ENCODE measurements around the gene GNAS. TPM values are rescaled to one million over a fixed set of nuclear protein-coding genes. Genes with fewer than 3 reads are reported as not detected.
"Not testable (repeated sequence)": the region's sequence is repeated elsewhere in the genome, so short reads cannot be mapped to it uniquely, and the experiment has no call there.

The GNAS gene
- total RNA-seq, 1 donor, result 361 TPM

DNA sequence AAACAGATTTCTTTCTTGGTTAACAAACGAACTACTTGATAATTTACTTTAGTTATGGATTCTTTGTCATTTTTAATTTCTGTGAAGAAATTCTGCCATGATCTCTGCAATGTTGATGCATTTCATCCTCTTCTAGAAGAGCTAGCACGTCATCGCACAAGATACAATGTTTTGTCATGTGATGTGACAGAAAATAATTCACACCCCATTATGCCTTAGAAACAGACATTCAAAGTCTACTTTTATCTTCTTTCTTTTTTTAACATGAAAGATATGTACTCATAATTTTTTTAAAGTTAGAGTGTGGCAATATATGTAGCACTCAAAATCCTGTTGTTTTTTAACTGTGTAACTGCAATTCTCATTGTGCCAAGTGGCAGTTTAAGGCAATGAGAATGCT lies 89.0 kb downstream of the GNAS start:
- no peak for DNase-seq (ENCODE audit: low read depth)
- TF ChIP-seq, protein P1, sequence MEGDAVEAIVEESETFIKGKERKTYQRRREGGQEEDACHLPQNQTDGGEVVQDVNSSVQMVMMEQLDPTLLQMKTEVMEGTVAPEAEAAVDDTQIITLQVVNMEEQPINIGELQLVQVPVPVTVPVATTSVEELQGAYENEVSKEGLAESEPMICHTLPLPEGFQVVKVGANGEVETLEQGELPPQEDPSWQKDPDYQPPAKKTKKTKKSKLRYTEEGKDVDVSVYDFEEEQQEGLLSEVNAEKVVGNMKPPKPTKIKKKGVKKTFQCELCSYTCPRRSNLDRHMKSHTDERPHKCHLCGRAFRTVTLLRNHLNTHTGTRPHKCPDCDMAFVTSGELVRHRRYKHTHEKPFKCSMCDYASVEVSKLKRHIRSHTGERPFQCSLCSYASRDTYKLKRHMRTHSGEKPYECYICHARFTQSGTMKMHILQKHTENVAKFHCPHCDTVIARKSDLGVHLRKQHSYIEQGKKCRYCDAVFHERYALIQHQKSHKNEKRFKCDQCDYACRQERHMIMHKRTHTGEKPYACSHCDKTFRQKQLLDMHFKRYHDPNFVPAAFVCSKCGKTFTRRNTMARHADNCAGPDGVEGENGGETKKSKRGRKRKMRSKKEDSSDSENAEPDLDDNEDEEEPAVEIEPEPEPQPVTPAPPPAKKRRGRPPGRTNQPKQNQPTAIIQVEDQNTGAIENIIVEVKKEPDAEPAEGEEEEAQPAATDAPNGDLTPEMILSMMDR (IDR thresholded peaks at IDR 0.05; ENCODE audit: insufficient read depth, low read depth, low read length), result no peak

DNA sequence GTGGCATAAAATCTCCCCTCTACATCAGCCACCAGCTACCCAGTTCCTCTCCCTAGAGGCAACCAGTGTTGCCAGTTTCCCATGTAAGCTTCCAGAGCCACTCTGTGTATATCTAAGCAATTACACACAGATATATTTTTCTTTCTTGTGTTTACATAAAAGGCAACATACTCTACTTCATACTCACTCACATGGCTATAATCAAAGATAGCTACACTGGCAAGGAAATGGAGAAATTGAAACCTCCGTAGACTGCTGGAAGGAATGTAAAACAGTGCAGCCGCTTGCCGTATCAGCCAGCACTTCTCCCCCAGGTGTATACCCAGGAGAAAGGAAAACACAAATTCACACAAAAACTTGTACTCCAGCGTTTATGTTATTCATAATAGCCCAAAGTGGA lies 90.0 kb downstream of the GNAS start:
- no peak overlapping the region for H3K4me3 ChIP-seq (ENCODE audit: low read depth, low read length)
- TF ChIP-seq, protein P1 (IDR thresholded peaks at IDR 0.05; ENCODE audit: insufficient read depth, low read depth, low read length), result no peak
- no peak for DNase-seq (ENCODE audit: low read depth)

More for the DNA sequence above, 89.0 kb downstream of the GNAS start:
- no peak overlapping the region for H3K4me3 ChIP-seq (ENCODE audit: low read depth, low read length)

DNA sequence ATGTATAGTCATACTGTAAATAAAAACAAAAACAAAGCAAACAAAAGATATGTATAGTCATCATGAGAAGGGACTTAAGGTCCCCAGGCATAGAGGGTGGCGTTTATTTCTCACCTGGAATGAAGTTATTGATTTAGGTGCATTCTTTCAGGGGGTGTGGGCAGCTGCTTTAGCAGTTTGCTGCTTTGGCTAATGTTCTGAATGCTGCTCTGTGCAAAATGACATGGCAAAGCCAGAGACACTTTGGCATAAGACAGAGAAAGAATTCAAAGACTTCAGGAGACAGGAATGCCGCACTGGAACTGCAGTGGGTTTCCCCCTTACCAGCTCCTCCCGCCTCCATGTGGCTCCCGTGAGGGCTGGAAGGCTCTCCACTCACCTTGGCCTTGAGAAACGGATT lies 92.1 kb downstream of the GNAS start:
- no peak for DNase-seq (ENCODE audit: low read depth)
- no peak overlapping the region for H3K4me3 ChIP-seq (ENCODE audit: low read depth, low read length)
- TF ChIP-seq, protein P1 (IDR thresholded peaks at IDR 0.05; ENCODE audit: insufficient read depth, low read depth, low read length), result no peak

DNA sequence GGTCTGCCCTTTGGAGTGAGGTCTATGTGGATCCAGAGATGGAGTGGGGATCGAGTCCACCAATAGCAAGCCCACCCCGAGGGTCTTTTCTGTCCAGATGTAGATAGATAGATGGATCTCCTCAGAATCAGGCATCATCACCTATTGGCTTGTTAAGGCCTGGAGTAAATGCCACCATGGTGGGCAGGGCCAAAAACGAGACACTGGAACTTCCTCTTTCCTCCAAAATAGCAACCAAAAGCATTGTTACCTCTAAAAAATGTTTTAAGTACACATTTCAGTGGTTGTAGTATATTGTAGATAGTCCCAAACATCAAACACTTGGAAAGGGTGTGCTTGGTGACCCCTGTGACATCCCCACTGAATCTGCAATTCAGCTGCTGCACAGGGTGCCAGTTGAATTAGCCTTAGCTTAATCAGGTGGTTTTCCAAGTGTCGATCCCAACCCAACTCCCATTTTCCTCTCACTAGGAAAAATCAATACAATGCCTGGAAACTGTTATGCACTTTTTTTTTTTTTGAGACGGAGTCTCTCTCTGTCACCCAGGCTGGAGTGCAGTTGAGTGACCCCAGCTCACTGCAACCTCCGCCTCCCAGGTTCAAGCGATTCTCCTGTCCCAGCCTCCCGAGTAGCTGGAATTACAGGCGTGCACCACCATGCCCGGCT lies 93.6 kb downstream of the GNAS start:
- TF ChIP-seq, protein P1 (IDR thresholded peaks at IDR 0.05; ENCODE audit: insufficient read depth, low read depth, low read length), result no peak
- no peak for DNase-seq (ENCODE audit: low read depth)
- H3K4me3 ChIP-seq (ENCODE audit: low read depth, low read length), result no peak overlapping the region

DNA sequence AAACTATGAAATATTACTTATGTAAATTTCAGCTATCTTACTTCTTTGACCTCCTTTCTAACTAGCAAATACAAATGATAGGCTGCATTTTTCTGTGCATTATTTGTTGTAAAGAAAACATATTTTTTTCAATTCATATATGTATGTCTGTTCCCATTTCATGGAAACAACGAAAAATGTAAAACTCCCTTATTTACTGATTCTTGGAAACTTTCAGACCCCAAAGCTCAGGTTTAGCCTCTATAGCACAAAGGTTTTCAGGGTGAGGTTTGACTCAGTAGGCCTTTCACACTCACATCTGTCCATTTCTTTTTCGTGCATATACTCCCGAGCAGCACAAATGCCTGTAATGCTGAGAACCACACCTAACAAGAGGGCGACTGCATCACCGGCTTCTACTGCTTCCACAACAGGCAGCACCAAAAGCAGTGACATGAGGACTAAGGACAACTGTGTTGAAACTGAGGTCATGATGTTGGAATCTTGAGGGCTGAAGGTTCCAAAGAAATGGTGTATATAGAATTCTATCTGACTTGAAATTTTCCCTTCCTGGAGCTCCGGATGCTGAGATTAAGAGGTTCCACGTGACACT lies 95.4 kb downstream of the GNAS start:
- not testable (repeated sequence) for H3K4me3 ChIP-seq (ENCODE audit: low read depth, low read length); DNase-seq (ENCODE audit: low read depth)

DNA sequence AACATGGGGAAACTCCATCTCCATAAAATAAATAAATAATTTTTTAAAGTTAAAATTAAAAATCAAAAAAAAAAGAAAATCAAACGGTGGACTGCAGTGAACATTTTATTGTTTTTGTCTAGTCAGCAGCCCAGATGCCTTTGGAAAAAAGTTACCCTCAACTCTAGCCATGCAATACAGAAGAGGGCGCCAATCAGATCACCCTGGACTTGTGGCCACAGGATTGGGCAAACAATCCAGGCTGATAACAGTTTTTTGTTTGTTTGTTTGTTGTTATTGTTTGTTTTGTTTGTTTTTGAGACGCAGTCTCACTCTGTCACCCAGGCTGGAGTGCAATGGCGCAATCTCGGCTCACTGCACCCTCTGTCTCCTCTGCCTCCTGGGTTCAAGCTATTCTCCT lies 98.1 kb downstream of the GNAS start:
- no peak for DNase-seq (ENCODE audit: low read depth)
- H3K4me3 ChIP-seq (ENCODE audit: low read depth, low read length), result no peak overlapping the region
- TF ChIP-seq, protein P1 (IDR thresholded peaks at IDR 0.05; ENCODE audit: insufficient read depth, low read depth, low read length), result no peak

DNA sequence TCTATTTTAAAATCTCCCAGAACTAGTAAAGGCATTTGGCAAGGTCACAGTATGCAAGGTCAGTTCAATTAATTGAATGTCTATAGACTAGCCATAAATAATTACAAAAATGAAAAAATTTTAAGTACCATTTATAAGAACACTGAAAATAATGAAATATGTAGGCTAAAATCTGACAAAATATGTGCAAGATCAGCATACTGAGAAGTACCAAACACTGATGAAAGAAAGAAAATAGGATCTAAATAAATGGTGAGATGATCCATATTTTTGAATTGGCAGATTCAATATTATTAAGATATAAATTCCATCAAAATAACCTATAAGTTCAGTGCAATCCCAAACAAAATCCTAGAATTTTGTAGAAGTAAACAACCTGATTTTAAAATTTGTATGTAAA lies 100.5 kb downstream of the GNAS start:
- TF ChIP-seq, protein P1 (IDR thresholded peaks at IDR 0.05; ENCODE audit: insufficient read depth, low read depth, low read length), result no peak
- H3K4me3 ChIP-seq (ENCODE audit: low read depth, low read length), result no peak overlapping the region

More for the DNA sequence above, 100.5 kb downstream of the GNAS start:
- no peak for DNase-seq (ENCODE audit: low read depth)
